ENCODE data around the gene POC1A.
"Not testable (repeated sequence)": the region's sequence is repeated elsewhere in the genome, so short reads cannot be mapped to it uniquely, and the experiment has no call there.

POC1A gene

DNA sequence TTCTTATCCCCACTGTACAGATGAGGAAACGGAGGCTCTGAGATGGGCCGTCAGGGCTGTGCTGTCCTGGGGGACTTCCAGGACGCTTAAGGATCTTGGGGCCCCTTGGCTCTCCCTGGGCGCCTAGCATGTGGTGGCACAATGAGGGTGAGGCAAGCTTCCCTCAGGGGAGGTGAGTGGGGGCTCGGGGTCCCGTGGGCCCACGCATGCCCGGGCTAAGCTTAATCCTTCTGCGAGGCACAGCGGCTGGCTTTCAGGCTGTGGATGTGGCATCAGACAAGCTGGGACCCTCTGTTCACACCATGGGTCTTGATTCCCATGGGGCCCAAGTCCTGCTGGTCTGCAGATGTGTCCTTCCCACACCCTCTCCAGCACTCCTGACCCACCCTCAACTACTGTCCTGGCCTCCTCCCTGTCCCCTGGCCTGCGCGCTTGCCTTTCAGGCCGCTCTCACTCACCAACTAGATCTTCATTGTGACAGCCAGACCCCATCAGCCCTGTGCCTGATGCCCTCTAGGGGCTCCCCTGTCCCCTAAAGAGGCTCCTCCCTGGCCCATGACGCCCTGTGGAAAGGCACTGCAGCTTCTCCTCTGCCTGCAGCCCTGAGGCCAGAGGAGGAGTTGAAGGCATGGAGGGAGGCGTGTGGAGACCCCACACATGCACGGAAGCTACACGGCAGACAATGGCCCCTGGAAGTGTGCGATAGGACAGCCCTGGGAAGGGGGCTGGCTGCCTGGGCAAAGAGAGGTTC, 109.2 kb downstream of the POC1A start:
- no peak for DNase-seq (ENCODE audit: low read depth)

DNA sequence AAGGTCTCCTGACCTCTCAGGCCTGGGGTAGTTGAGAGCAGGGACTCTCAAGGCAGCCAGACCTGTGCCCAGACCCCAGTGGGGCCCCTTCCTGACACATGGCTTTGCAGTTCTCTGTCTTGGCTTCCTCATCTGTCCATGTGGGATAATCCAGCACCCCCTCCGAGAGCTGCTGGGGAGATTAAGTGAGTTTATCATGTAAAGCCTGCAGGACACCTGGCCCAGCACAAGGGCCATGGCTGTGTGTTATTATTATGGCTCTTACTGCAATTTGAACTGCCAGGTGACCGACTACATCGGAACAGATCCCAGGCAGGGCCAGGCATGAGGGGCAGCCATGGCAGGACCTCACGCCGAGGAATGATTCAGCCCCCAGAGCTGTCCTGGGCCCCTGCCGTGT, 110.5 kb downstream of the POC1A start:
- no peak for DNase-seq (ENCODE audit: low read depth)

DNA sequence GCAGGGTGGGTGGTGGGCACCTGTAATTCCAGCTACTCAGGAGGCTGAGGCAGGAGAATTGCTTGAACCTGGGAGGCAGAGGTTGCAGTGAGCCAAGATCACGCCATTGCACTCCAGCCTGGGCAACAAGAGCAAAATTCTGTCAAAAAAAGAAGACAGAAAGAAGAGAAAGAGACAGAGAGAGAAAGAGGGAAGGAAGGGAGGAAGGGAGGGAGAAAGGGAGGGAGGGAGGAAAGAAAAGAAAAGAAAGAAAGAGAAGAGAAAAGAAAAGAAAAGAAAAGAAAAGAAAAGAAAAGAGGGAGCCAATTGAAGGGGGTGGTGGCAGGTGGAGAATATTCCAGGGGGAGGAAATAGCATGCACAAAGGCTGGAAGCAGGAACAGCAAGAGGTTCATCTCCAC, 111.2 kb downstream of the POC1A start:
- DNase-seq (ENCODE audit: low read depth) = not testable (repeated sequence)

DNA sequence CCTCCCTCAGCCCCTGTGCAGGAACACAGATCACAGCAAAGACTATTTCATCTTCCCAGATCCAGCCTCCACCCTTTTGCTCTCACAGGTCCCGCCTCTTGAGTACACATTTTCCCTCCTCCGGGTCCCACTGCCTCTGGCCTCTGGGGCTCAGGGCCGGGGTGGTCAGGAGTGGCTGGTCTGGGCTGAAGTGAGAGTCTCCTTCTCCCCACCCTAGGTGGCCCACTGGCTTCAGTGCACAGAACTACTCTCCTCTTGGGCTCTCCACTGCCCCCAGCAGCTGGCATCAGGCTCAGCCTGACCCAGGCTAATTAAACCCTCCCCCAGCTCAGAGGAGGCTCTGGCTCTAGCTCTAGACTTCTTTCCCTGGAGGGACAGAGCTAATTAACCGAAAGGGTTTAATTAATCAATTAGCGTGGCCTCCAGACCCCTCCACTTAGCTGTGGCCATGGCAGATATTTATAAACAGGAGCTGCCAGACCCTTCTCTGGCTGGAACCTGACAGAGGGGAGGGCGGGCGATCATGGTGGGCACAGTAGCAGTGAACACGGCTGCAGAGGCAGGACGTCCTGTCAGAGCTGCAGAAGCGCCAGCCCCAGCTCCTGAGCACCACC, 113.0 kb downstream of the POC1A start:
- no peak for DNase-seq (ENCODE audit: low read depth)

DNA sequence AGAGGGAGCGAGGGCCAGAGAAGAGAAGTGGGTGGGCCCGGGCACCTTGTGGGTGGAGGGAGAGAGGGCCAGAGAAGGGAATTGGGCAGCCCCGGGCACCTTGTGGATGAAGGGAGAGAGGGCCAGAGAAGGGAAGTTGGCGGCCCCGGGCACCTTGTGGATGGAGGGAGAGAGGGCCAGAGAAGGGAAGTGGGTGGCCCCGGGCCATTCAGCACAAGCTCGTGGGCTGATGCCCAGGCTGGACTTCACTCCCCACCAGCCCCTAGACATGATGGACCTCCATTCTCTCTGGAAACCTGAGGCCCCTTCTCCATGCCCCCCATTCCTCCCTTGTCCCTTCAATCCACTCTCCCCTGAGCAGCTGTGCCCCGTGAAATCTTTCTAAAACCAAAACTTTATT, 113.6 kb downstream of the POC1A start:
- no peak for DNase-seq (ENCODE audit: low read depth)

DNA sequence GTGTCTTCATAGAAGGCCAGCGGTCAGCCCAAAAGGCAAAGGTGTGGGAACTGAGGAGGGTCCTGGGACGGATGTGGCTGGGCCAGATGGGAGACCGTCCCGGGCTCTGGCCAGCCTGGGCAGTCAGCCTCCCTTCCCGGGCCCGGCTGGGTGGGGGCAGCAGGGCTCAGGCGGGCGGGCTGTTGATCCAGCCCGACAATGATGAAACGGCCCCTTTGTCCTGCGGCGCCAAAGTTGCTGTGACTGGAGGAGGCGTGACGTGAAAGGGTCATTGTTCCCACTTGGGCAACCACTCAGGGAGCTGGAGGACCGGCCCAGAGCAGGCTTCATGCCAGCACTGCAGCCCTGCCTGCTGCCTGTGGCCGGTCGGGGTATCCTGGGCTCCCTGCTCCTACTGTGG, 114.4 kb downstream of the POC1A start:
- DNase-seq (ENCODE audit: low read depth) = no peak

DNA sequence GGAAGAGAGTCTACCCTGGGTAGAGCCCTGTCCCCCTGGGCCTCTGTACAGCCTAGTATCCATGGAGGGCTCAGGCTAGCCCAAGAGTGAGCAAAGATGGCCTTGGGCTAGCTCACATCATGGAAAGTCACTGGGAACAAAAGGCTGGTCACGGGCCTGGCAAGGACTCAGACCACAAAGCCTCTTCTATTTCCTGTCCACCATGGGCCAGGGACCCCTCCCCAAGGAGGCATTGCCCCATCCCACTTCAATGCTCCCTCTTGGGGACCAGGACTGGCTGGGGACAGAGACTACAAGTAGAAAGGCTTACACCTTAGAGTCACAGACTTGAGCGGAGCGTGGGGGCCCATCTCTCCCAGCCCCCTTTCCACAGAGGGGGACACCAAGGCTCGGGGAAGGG, 114.8 kb downstream of the POC1A start:
- no peak for DNase-seq (ENCODE audit: low read depth)

DNA sequence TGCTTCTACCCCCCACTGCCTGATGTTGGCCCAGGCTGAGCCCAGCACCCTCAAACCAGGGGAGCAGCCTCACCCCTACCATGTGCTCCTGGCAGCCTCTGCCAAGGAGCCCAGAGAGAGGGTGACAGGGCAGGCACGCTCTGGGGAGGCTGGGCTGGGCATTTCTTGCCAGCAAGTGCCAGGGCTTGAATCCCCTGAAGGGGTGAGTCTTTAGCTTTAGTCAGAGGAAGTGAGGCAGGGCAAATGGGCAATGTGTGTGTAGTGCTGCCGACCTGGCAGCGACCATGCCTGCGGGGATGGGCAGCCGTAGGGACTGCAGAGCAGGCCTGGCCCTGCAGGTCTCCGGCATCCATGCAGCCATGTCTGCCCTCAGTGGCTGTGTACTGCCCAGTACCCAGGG, 116.0 kb downstream of the POC1A start:
- DNase-seq (ENCODE audit: low read depth) = no peak

DNA sequence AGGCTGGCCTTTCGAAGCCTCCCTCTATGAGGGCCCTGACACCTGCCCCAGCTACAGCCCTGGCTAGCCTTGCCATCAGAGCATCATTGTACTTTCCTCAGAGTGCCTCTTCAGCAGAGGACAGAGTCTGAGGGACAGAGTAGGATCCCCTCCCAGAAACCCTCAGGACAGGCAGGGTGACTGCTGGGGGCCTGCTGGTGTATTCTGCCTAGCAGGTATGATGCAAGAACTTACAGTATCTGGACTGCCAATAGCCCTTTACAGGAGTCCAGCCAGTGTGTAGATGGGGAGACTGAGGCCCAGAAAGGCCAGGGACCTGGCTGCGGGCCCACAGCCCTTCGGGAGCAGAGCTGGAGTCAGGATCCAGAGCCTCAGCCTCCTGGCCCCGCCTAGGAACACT, 116.9 kb downstream of the POC1A start:
- no peak for DNase-seq (ENCODE audit: low read depth)

DNA sequence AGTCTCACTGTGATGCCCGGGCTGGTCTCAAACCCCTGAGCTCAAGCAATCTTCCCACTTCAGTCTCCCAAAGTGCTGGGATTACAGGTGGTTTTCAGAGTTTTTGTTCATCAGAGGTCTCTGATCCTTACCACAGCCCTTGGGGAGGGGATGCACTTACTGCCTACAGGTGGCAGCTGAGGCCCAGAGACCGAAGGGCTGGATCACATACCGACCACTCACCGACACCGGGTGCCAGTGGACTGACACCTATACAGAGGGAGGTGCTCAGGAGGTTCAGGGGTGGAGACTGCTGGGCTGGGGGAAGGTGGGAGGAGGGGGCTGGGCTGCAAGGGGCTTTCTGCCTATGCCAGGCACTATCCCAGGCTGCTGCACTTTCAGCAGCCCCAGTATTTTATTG, 117.4 kb downstream of the POC1A start:
- DNase-seq (ENCODE audit: low read depth) = no peak

DNA sequence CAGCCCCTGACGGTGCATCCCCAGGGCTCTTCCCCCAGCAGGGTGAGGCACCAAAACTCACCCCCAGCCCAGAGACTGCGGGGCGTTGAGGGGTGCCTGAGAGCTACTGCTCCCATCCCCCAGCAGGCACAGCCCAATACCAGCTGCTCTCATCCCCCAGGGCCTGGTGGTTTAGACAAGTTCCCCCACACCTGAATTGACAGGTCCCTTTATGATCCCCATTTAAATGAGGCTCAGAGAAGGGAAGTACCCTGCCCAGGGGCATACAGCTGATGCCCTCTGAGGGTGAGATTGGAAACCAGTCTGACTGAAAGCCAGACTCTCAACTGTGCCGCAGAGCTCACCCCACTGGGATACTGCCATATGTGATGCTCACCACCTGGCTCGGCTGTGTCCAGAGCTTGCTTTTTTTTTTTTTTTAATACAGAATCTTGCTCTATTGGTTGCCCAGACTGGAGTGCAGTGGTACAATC, 118.0 kb downstream of the POC1A start:
- DNase-seq (ENCODE audit: low read depth) = no peak

DNA sequence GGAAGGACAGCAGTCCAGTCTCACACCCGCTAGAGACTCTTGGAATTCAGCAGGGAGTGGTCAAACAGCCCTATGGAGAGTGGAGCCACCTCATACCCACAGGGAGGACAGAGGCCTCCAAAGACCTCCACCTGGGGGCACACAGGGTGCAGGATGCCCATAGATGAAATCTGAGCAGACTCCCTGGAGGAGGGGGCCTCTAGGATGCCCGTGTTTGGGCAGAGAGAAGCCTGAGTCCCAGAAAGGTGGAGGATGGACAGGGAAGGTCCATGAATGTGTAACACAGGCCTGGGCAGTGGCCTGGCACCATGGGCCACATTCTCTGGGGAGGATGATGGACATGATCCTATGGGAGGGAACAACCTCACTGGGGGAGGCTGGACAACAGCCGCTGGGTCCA, 119.6 kb downstream of the POC1A start:
- no peak for DNase-seq (ENCODE audit: low read depth)

DNA sequence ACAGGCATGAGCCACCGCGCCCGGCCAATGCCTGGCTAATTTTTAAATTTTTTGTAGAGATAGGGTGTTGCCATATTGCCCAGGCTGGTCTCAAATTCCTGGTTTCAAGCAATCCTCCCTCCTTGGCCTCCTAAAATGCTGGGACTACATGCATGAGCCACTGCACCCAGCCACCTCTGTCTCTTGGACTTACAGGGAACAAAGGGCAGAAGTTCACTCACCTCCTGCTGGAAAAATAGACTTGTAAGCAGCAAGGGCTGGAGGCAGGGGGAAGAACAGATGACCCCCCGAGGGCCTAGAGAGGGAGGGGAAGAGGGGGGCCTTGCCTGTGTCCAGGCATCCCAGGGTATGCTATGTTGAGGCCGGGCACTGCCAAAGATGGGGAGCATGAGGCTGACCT, 120.0 kb downstream of the POC1A start:
- no peak for DNase-seq (ENCODE audit: low read depth)

DNA sequence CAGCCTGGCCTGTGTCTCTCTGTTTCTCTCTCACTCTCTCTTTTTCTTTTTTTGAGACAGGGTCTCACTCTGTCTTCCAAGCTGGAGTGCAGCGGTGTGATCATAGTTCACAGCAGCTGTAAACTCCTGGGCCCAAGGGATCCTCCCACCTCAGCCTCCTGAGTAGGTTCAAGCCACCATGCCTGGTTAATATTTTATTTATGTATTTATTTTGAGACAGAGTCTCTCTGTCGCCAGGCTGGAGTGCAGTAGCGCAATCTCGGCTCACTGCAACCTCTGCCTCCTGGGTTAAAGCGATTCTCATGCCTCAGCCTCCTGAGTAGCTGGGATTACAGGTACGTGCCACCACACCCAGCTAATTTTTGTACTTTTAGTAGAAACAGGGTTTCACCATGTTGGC, 120.5 kb downstream of the POC1A start:
- not testable (repeated sequence) for DNase-seq (ENCODE audit: low read depth)

DNA sequence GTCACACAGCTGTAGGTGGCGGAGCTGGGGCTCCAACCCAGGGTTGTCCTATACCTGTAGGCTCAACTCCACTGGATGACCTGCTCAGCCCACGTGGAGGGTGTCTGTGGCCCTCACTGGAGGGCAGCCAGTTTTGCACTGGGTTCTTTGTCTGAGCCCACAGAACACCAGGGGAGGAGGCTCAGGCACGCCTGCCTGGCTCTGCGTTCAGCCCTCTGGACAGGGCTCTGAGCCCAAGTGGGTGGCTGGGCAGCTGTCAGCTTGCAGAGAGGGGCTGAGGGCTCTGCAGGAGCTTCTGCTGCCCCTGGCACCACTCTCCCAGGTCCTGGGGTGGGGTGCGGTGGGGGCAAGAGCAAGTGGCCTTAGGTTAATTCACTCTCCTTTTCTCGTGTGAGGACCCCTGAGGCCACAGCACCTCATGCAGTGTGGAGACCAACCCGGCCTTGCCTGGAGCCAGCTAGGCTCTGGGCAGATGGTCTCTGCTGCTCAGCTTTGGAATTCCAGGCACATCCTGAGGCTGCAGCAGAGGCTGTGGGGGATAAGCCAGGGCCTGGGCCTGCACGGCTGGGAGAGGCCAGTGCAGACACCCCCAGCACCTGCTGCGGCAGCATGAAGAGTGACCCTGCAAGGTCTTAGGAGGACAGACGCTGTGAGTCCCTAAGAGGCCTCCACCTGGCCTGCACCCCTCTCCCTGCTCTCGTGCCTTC, 121.4 kb downstream of the POC1A start:
- DNase-seq (ENCODE audit: low read depth) = no peak

DNA sequence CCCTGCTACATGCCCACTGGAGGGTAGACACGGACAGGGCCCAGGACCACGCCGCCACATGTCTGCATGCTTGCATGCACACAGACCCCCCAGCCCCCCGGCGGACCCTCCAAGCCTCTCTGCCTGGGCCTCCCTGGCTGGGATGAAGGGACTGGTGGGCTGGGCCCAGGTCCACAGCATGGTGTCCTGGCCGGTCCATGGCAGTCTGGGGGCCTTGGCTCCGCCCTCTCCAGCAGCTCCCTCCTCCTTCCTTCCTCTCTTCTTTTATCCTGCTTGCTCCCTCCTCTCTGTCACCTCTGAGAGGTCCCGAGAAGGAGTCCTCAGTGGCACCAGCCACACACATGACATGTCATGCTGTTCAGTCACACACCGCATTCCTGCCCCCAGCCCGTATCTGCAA, 122.3 kb downstream of the POC1A start:
- DNase-seq (ENCODE audit: low read depth) = no peak

DNA sequence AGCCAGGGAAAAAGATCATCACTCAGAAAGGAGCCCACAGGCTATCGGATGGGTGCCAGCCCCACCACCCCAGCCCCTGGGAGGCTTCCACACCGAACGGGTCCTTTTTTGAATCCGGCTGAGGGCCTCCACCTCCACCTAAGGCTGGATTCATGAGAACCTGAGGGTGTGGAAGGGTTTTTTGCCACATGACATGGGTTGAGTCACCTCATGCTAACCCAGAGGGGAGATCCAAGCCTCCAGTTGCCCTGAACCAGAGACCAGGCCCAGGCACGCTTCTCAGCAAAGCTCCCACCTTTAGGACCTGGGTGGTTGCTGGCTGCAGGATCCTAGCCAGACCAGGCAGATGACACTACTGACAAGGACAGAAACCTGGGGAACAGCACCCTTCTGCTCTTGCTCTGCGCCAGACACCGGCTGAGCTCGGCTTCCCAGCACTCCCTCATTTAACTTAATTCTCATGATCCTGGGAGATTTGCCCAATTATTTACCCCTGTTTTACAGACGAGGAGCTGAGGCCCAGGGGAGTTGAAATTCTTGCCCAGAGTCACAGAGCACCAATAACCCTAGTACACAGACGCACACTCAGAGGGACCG, 123.4 kb downstream of the POC1A start:
- DNase-seq (ENCODE audit: low read depth) = no peak

DNA sequence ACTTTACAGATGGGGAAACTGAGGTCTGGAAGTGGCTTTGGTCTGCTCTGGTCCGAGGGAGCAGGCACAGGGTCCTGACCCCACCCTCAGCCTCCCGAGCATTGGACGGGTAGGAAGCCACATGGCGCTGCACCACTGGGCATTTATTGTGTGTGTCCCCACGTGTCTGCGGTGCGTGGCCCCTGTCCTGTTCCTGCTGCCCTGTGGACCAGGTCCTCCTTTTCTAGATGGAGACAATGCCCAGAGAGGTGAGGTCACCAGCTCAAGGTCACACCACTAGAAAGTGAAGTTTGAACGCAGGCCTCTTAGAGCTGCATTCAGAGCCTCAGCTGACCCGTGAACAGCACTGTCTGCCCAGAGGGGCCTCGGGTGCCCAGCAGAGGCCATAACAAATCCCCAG, 124.7 kb downstream of the POC1A start:
- no peak for DNase-seq (ENCODE audit: low read depth)

DNA sequence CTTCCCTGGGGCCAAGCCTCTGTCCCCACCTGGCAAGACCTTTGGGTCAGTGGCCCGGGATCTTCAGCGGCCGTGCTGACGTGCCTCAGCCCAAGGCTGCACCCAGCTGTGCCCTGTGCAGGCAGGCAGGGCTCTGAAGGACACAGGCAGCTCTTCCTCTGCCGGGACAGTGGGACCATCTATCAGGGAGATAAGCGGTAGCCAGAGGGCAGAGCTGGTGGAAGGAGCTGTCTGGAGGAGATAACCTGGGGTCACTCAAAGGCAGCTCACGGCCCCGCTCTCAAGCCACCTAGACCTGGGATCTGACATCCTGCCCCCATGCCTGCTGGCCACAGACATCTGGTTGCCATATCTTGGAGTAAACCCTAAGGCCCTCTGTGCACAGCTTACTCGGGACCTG, 125.2 kb downstream of the POC1A start:
- no peak for DNase-seq (ENCODE audit: low read depth)

DNA sequence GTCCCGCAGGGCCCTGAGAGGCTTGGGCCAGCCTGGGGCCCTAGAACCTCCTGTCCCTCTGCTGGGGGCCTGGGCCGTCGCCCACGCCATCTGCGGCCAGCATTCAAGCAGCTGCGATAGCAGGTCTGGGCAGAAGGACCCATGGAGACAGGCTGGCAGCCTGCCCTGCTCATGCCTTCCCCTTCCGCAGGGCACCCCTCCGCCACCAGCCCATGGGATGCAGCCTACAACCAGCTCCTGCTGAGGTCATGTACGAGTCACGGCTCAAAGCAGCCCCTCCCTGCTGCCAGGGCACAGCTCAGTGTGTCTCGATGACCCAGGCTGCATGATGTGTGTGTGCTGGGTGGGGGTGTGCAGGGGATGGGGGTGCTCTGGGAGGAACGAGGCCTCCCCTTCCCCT, 125.7 kb downstream of the POC1A start:
- no peak for DNase-seq (ENCODE audit: low read depth)

DNA sequence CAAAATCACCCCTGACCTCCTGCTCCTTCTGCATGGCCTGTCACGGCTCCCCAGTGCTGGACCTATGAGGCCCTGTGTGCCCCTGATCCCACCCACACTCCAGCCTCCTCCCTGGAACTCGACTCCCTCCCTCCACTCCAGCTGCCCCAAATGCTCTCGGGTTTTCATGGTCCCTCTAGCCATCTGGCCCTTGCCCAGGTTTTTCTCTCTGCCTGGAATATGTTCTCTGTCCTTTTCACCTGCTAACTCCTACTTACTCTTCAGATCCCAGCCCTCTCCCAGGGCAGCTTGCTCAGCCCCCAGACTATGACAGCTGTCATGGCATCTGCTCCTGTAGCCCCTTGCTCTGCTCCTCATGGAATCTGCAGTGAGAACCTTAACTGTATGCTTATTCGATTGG, 128.2 kb downstream of the POC1A start:
- DNase-seq (ENCODE audit: low read depth) = no peak

DNA sequence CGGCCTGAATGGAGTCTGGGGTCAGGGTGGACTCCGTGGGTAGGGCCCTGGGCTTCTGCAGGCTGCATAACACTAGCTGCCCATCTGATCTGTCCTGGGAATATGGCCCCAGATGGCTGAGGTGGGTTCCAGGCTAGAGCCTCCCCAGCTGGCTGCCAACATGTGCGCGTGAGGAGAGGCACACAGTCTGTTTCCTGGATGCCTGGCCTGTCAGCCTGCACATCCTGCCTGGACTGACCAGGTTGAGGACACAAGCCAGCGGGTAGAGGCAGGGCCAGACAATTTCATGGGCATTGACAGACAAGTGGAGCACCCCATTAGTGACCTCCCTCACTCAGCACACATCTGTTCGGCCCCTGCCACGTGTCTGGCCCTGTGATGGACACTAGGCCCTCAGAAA, 128.8 kb downstream of the POC1A start:
- DNase-seq (ENCODE audit: low read depth) = no peak

Data from iris pigment epithelial cell (primary cell).